ENCODE data around the gene COG1. TPM values are rescaled to one million over a fixed set of nuclear protein-coding genes. Genes with fewer than 3 reads are reported as not detected.

COG1 gene
- total and polyA plus RNA-seq, 7 donors, result 17.5 to 33.5 (median 19.2) TPM

DNA sequence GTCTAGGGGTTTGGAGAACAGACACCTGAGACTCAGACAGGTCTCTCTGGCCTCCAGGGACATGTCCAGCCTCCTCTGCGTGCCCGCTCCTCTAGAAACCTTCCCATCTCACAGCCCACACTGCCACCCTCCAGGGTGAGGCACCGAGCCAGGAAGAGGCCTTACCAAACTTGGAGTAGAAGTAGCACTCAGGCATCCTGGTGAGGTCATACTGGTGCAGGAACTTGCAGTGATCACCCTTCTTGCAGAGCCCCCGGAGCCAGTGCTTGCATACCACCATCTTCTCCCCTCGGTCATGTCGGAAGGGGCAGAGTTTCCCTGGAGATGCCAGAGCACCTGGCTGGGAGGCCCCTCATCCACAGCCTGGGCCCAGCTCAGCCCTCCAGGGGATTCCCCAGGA, 64.7 kb downstream of the COG1 start:
- 89 to 90% methylated on average over 6 of the region's 6 CpGs for WGBS, 2 donors
- Histone ChIP-seq H3K4me1 (peaks cover 0 to 26% (median 21%) of the 10 kb centered on the region in 4 donors), H3K27me3 (no peaks in the 10 kb centered on the region), H3K36me3 (no peaks in the 10 kb centered on the region), H3K4me3 (no peak overlapping the region), H3K9me3 (no peaks in the 10 kb centered on the region), H3K27ac (peak overlapping the region in 2 of 4 donors; percentile 45 to 47)
- intact Hi-C loops (cut with DNase I), result loop anchor here (2.0 kb wide), 1 partner anchor 53 kb away; no protein-coding TSS in a partner anchor
- no peak for TF ChIP-seq POLR2A (IDR thresholded peaks at IDR 0.05)
- TF ChIP-seq POLR2AphosphoS5 (IDR thresholded peaks at IDR 0.05), result no peak
- TF ChIP-seq, protein P1, sequence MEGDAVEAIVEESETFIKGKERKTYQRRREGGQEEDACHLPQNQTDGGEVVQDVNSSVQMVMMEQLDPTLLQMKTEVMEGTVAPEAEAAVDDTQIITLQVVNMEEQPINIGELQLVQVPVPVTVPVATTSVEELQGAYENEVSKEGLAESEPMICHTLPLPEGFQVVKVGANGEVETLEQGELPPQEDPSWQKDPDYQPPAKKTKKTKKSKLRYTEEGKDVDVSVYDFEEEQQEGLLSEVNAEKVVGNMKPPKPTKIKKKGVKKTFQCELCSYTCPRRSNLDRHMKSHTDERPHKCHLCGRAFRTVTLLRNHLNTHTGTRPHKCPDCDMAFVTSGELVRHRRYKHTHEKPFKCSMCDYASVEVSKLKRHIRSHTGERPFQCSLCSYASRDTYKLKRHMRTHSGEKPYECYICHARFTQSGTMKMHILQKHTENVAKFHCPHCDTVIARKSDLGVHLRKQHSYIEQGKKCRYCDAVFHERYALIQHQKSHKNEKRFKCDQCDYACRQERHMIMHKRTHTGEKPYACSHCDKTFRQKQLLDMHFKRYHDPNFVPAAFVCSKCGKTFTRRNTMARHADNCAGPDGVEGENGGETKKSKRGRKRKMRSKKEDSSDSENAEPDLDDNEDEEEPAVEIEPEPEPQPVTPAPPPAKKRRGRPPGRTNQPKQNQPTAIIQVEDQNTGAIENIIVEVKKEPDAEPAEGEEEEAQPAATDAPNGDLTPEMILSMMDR (IDR thresholded peaks at IDR 0.05), result no peak
- no peak for TF ChIP-seq EP300 (IDR thresholded peaks at IDR 0.05)
- peak; percentile 86 for DNase-seq

Other genes starting within 250 kb of the COG1 start
- 10 to 100 TPM in 1 of 4 donors, 1 to 10 TPM in 3; 7.6 to 16.4 (median 8.0) TPM for gene SLC39A11, start 100.4 kb upstream of the COG1 start, total RNA-seq
- 10 to 100 TPM in 2 of 3 donors, 1 to 10 TPM in 1; 8.4 to 12.8 (median 10.2) TPM for gene SLC39A11, start 100.4 kb upstream of the COG1 start, polyA plus RNA-seq
- gene SSTR2, start 28.0 kb upstream of the COG1 start, total RNA-seq, result under 1 TPM; under 0.01 to 0.54 (median 0.30) TPM
- under 1 TPM; 0.46 to 0.95 (median 0.60) TPM for gene SSTR2, start 28.0 kb upstream of the COG1 start, polyA plus RNA-seq
- not detected for gene CPSF4L, start 68.8 kb downstream of the COG1 start, total RNA-seq
- not detected for gene CPSF4L, start 68.8 kb downstream of the COG1 start, polyA plus RNA-seq
- 10 to 100 TPM; 68.1 to 87.6 (median 76.0) TPM for gene CDC42EP4, start 118.9 kb downstream of the COG1 start, total RNA-seq
- gene CDC42EP4, start 118.9 kb downstream of the COG1 start, polyA plus RNA-seq, result 10 to 100 TPM; 44.0 to 57.3 (median 46.2) TPM

Measured in sigmoid colon (tissue), 7 donors.